Adrenal gland (tissue), 12 donors: Measurements from ENCODE around the gene EVA1C. TPM values are rescaled to one million over a fixed set of nuclear protein-coding genes. Genes with fewer than 3 reads are reported as not detected.
"Not testable (repeated sequence)": the region's sequence is repeated elsewhere in the genome, so short reads cannot be mapped to it uniquely, and the experiment has no call there.

ENCODE experiments used
- DNase-seq, 7 donors: peaks; one replicate each; pipeline ENCODE4 v3.0.0-alpha.2; 2019 to 2020
- H3K27ac ChIP-seq, 5 donors: fragments of 200-600 bp; sonication (generic) in 4 of 5; 1 replicate in 3 of 5; 2 replicates in 2 of 5; pipeline versions ENCODE4 v1.5.1 to v1.8.0; 2016 to 2020; ENCODE audit warnings: mild to moderate bottlenecking in 1 of 5
- H3K27me3 ChIP-seq: fragments of 200-600 bp; 2 replicates; pipeline ENCODE4 v1.8.0; 2021
- H3K36me3 ChIP-seq, 2 donors: fragments of 200-600 bp; replicated peaks in 1 of 2; 1 replicate in 1 of 2; 2 replicates in 1 of 2; pipeline versions ENCODE4 v1.5.1 to v1.8.0; 2018 to 2022
- H3K4me1 ChIP-seq, 2 donors: fragments of 200-600 bp; replicated peaks in 1 of 2; 1 replicate in 1 of 2; 2 replicates in 1 of 2; pipeline versions ENCODE4 v1.5.1 to v1.8.0; 2018 to 2021
- H3K4me3 ChIP-seq, 4 donors: fragments of 200-600 bp; sonication (generic) in 3 of 4; one replicate each; pipeline ENCODE4 v1.5.1; 2016 to 2018
- H3K9me3 ChIP-seq, 3 donors: fragments of 200-600 bp; sonication (generic) in 1 of 3; replicated peaks in 1 of 3; 1 replicate in 2 of 3; 2 replicates in 1 of 3; pipeline versions ENCODE4 v1.5.1 to v1.8.0; 2016 to 2021
- CTCF ChIP-seq, 6 experiments: fragments of 450-650 bp in 4 of 6; fragments of 200-600 bp in 2 of 6; sonication (generic) in 1 of 6; IDR thresholded peaks; 1 replicate in 5 of 6; 2 replicates in 1 of 6; pipeline versions ENCODE4 v1.5.1 to v1.8.0; 2016 to 2021; ENCODE audit warnings: antibody characterized with exemption in 6 of 6, mild to moderate bottlenecking in 2 of 6, moderate library complexity in 1 of 6
- POLR2A ChIP-seq, 2 donors: fragments of 450-650 bp; IDR thresholded peaks; one replicate each; pipeline ENCODE4 v1.6.1; 2017; ENCODE audit warnings: antibody characterized with exemption in 2 of 2, mild to moderate bottlenecking in 2 of 2, moderate library complexity in 1 of 2
- WGBS, 4 donors: extraction: QIAGEN DNeasy Blood & Tissue Kit in 2 of 4; methylation state at CpG; one replicate each; pipeline versions ENCODE4 v1.1.5 to v1.1.7; 2013 to 2017; 5-methylcytosine and 5-hydroxymethylcytosine counted together
- intact Hi-C, 2 donors: fragments of 100-400 bp; cut with DNase I; formaldehyde crosslinking; loops; one replicate each; pipeline versions ENCODE4 v1.14.1 to v1.15.0; 2022 to 2023
- polyA plus RNA-seq, 3 donors: library from polyadenylated mRNA; stranded (reverse); fragments of 200-250 nt in 2 of 3; fragments of 350-450 nt in 1 of 3; fragmentation: Illumina TruSeq in 1 of 3; extraction: RNeasy Lipid Tissue Mini Kit (QIAGEN cat#74804) in 1 of 3; gene quantifications; one replicate each; pipeline ENCODE4 v1.2.3, GENCODE V29; 2013 to 2014
- total RNA-seq, 9 donors: library from RNA; depleted of rRNA in 4 of 9; stranded (reverse); fragments of >200 nt in 4 of 9; fragments of 120-200 nt in 1 of 9; fragmentation: NEBNext Ultra II Directional in 1 of 9; extraction: Animal tissue kit (Norgen Biotek cat#: 25700) in 1 of 9; gene quantifications; one replicate each; pipeline versions ENCODE4 v1.1.0 to v1.2.4, GENCODE V29; 2013 to 2023
- donor health status: healthy with polysubstance abuse.
- donor health status: Bipolar disorder and iron deficiency.
- donor health status: DM: yes; HTN: yes; CAD: no.
- donor health status: DM: no; HTN: no; CAD: no.
- donor health status: DM: no; HTN: no; CAD: no.
- donor health status: DM: yes; HTN: yes; CAD: no.

The EVA1C gene
- total and polyA plus RNA-seq, 12 donors, result 0.94 to 33.2 (median 12.1) TPM

- intact Hi-C loops, result no loop called here
- TF ChIP-seq CTCF (IDR thresholded peaks at IDR 0.05), result no peak
- TF ChIP-seq POLR2A (IDR thresholded peaks at IDR 0.05), result no peak
- no peaks in the 10 kb centered on the region for H3K27me3 ChIP-seq
- DNase-seq, result no peak
- peaks cover 0 to 9% of the 10 kb centered on the region in 2 donors for H3K36me3 ChIP-seq
- H3K4me1 ChIP-seq, result peaks cover 6 to 18% of the 10 kb centered on the region in 2 donors
- peak overlapping the region in 1 of 5 donors; percentile 43 for H3K27ac ChIP-seq
- no peak overlapping the region for H3K4me3 ChIP-seq
- 82 to 93% (median 87%) methylated on average over 6 of the region's 6 CpGs for WGBS, 4 donors
- no peaks in the 10 kb centered on the region for H3K9me3 ChIP-seq
Measured at GRCh38 chr21:32457962-32458361, 45.5 kb downstream of the EVA1C start.

- Histone ChIP-seq H3K36me3 (peaks cover 0 to 9% of the 10 kb centered on the region in 2 donors), H3K4me3 (no peak overlapping the region), H3K9me3 (no peaks in the 10 kb centered on the region), H3K27ac (no peak overlapping the region), H3K27me3 (no peaks in the 10 kb centered on the region), H3K4me1 (peaks cover 6 to 34% of the 10 kb centered on the region in 2 donors)
- no peak for TF ChIP-seq CTCF (IDR thresholded peaks at IDR 0.05)
- no peak for DNase-seq
- intact Hi-C loops, result no loop called here
- WGBS, 4 donors, result 75 to 88% (median 80%) methylated on average over 5 of the region's 5 CpGs
Measured at GRCh38 chr21:32459972-32460371, 47.5 kb downstream of the EVA1C start.

GRCh38 chr21:32461503-32461902, 49.0 kb downstream of the EVA1C start:
- intact Hi-C loops, result no loop called here
- no peaks in the 10 kb centered on the region for H3K9me3 ChIP-seq
- H3K4me1 ChIP-seq, result peaks cover 6 to 30% of the 10 kb centered on the region in 2 donors
- H3K27me3 ChIP-seq, result no peaks in the 10 kb centered on the region
- no peak for DNase-seq
- TF ChIP-seq CTCF (IDR thresholded peaks at IDR 0.05) (no peak), POLR2A (IDR thresholded peaks at IDR 0.05) (no peak)
- WGBS, 4 donors, result 88 to 92% (median 90%) methylated on average over 6 of the region's 6 CpGs
- H3K36me3 ChIP-seq, result peaks cover 0 to 9% of the 10 kb centered on the region in 2 donors
- H3K27ac ChIP-seq, result no peak overlapping the region
- no peak overlapping the region for H3K4me3 ChIP-seq

- H3K9me3 ChIP-seq, H3K4me3 ChIP-seq, H3K36me3 ChIP-seq, H3K27me3 ChIP-seq, DNase-seq, intact Hi-C loops: not testable (repeated sequence)
- H3K4me1 ChIP-seq, result peaks cover 0 to 19% of the 10 kb centered on the region in 2 donors
- WGBS, 4 donors, result 95 to 99% (median 97%) methylated on average over 2 to 3 of the region's 3 CpGs
- peak overlapping the region in 1 of 5 donors; percentile 86 for H3K27ac ChIP-seq
Measured at GRCh38 chr21:32462564-32462963, 50.1 kb downstream of the EVA1C start.

- peak in 4 of 7 donors; percentile 26 to 56 (median 39) for DNase-seq
- no peak for TF ChIP-seq POLR2A (IDR thresholded peaks at IDR 0.05)
- TF ChIP-seq CTCF (IDR thresholded peaks at IDR 0.05), result no peak
- no peaks in the 10 kb centered on the region for H3K27me3 ChIP-seq
- H3K36me3 ChIP-seq, result peaks cover 0 to 9% of the 10 kb centered on the region in 2 donors
- 58 to 76% (median 65%) methylated on average over 7 of the region's 7 CpGs for WGBS, 4 donors
- intact Hi-C loops, result no loop called here
- peaks cover 0 to 18% of the 10 kb centered on the region in 2 donors for H3K4me1 ChIP-seq
- H3K9me3 ChIP-seq, result no peaks in the 10 kb centered on the region
- peak overlapping the region in 4 of 5 donors; percentile 6 to 86 (median 56) for H3K27ac ChIP-seq
- no peak overlapping the region for H3K4me3 ChIP-seq
Measured at GRCh38 chr21:32463367-32463766, 50.9 kb downstream of the EVA1C start.
